ENCODE results near the gene RAB39A.

- TF ChIP-seq POLR2A (IDR thresholded peaks at IDR 0.05; ENCODE audit: low read length) (no peak), GATA1 (IDR thresholded peaks at IDR 0.05; ENCODE audit: low read depth, low read length) (no peak)
Measured at GRCh38 chr11:107961480-107961879, 33.2 kb downstream of the RAB39A start.

Measured in erythroblast (primary cell).